PC-3 (cell line): ENCODE data around the gene VTA1.

Experiments used
- EZH2 ChIP-seq: fragments of 300-600 bp; sonication (generic); IDR thresholded peaks from one replicate; pipeline ENCODE4 v1.6.1; 2017; ENCODE audit warnings: antibody characterized with exemption, mild to moderate bottlenecking, low read length; ENCODE audit not compliant: unreplicated experiment
- EZH2phosphoT487 ChIP-seq: fragments of 300-600 bp; sonication (generic); IDR thresholded peaks from 2 replicates; pipeline ENCODE4 v1.6.1; 2018; ENCODE audit warnings: mild to moderate bottlenecking, antibody characterized with exemption, low read length, borderline replicate concordance
- TF ChIP-seq, protein P1 (sequence below): fragments of 300-600 bp; sonication (generic); conservative IDR thresholded peaks from 2 replicates; pipeline ENCODE4 v1.5.1; 2017; ENCODE audit warnings: antibody characterized with exemption, low read depth, mild to moderate bottlenecking, low read length

GRCh38 chr6:142167071-142167470 lies 20.0 kb downstream of the VTA1 start:
- TF ChIP-seq, protein P1, sequence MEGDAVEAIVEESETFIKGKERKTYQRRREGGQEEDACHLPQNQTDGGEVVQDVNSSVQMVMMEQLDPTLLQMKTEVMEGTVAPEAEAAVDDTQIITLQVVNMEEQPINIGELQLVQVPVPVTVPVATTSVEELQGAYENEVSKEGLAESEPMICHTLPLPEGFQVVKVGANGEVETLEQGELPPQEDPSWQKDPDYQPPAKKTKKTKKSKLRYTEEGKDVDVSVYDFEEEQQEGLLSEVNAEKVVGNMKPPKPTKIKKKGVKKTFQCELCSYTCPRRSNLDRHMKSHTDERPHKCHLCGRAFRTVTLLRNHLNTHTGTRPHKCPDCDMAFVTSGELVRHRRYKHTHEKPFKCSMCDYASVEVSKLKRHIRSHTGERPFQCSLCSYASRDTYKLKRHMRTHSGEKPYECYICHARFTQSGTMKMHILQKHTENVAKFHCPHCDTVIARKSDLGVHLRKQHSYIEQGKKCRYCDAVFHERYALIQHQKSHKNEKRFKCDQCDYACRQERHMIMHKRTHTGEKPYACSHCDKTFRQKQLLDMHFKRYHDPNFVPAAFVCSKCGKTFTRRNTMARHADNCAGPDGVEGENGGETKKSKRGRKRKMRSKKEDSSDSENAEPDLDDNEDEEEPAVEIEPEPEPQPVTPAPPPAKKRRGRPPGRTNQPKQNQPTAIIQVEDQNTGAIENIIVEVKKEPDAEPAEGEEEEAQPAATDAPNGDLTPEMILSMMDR = no peak
- TF ChIP-seq EZH2phosphoT487 (no peak), EZH2 (no peak)
